LNCaP clone FGC (cell line): ENCODE data around the gene HTR7.

Experiments used
- DNase-seq: peaks from one replicate; pipeline ENCODE4 v3.0.0-alpha.2; 2011; ENCODE audit warnings: low read depth
- H3K4me3 ChIP-seq: 2 replicates; pipeline ENCODE4 v1.5.1; 2011; ENCODE audit warnings: mild to moderate bottlenecking, low read depth, low read length, control low read depth
- TF ChIP-seq, protein P1 (sequence below): IDR thresholded peaks from 2 replicates; pipeline ENCODE4 v1.5.1; 2012; ENCODE audit warnings: mild to moderate bottlenecking; ENCODE audit not compliant: control insufficient read depth, insufficient read depth; ENCODE audit errors: extremely low read depth

Gene HTR7

DNA sequence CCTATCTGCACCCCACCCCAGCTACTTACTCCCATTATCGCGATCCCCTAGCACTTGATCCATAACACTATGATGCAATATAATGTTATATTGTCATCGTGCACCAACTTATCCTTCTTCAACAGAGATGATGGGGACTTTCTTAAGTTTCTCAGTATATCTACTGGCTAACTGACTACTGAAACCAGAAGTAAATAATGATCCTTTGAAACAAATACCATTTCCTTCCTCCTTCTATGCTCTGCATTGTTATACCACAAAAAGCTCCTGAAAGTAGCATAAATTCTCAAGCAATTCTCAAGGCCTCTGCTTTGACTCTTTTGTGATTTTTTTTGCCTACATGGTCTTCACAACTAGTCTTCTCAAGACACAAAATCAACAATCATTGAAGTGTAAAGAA lies 68.9 kb downstream of the HTR7 start:
- no peak overlapping the region for H3K4me3 ChIP-seq
- TF ChIP-seq, protein P1, sequence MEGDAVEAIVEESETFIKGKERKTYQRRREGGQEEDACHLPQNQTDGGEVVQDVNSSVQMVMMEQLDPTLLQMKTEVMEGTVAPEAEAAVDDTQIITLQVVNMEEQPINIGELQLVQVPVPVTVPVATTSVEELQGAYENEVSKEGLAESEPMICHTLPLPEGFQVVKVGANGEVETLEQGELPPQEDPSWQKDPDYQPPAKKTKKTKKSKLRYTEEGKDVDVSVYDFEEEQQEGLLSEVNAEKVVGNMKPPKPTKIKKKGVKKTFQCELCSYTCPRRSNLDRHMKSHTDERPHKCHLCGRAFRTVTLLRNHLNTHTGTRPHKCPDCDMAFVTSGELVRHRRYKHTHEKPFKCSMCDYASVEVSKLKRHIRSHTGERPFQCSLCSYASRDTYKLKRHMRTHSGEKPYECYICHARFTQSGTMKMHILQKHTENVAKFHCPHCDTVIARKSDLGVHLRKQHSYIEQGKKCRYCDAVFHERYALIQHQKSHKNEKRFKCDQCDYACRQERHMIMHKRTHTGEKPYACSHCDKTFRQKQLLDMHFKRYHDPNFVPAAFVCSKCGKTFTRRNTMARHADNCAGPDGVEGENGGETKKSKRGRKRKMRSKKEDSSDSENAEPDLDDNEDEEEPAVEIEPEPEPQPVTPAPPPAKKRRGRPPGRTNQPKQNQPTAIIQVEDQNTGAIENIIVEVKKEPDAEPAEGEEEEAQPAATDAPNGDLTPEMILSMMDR: no peak
- no peak for DNase-seq

DNA sequence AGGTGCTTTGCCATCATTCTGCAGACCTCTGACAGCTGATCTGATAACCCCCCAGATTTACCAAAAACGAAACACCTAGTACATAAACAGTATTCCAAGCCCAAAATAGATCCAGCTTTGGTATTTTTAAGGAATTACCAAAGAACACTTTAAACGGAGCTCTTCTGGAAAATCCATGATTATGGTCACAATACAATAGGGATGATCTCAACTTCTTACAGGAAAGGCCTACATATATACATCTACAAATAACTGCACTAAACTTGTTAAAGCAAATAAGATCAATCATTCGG lies 69.7 kb downstream of the HTR7 start:
- TF ChIP-seq, protein P1: no peak
- no peak for DNase-seq

DNA sequence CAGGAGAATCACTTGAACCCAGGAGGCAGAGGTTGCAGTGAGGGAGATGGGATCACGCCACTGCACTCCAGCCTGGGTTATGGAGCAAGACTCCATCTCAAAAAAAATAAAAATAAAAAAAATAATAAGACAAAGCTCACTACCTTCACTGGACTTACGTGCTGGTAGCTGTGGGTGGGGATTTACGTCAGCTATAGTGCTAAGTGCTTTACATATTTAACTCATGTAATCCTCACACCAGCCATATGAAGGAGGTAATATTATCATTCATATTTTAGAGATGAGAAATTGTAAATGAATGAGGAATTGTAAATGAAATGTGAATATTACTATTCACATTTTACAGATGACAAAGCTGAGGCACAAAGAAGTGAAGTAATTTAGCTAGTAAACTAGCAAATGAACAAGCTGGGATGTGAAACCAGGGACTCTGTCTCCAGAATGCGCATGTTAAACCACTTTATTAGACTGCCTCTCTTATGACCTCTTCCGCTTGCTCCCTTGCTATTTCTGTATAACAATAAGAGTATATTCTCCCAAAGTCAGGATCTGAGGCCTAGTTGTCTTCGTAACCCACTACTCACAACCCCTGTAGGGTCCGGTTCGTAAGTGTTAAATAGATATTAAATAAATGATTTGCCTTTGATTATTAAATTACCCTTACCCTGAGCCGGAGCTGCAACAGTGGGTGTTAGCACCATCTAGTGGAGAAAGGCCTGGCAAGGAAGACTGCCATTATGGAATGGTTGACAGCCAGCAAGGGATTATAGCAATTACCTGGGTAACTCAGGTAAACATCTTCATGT lies 70.2 kb downstream of the HTR7 start:
- TF ChIP-seq, protein P1: peak; percentile 96
- peak; percentile 8 for DNase-seq
- no peak overlapping the region for H3K4me3 ChIP-seq

More for the DNA sequence above, 69.7 kb downstream of the HTR7 start:
- H3K4me3 ChIP-seq: no peak overlapping the region

DNA sequence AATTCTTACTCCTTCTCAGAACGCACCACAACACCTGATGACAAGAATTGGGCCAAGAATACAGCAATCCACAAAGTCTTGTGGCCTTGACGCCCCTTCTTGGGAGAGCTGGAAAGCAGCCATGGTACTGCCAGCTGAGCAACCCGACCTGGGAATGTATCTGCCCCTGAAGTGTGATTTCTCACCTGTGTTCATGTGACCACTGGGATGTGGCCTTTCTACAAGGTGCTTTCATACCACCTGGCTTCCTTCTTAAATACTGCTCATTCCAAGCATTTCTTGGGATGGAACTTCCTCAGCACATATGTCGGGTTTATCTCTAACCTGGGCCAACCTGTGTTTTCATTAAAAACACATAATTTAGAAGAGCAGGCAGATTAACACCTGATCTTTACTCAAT lies 72.1 kb downstream of the HTR7 start:
- no peak overlapping the region for H3K4me3 ChIP-seq
- DNase-seq: no peak
- TF ChIP-seq, protein P1: no peak

DNA sequence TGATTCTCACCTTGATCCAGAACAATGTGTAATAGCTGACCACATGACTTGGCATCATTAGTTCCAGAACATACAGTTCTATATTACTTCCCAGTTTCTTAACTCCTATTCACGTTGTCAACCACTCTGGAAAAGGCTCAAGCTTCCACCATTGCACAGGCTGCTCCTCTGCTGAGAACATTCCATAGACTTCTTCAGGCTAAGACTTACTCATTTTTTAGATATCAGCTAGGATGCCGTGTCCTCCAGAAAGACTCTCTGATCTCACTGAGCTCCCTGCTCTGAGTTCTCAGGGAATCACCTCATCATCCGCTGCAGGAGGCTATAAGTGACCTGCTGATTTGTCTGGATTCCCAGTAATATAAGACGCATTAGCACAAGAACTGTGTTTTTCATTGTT lies 73.1 kb downstream of the HTR7 start:
- no peak for DNase-seq
- TF ChIP-seq, protein P1: no peak
- no peak overlapping the region for H3K4me3 ChIP-seq

DNA sequence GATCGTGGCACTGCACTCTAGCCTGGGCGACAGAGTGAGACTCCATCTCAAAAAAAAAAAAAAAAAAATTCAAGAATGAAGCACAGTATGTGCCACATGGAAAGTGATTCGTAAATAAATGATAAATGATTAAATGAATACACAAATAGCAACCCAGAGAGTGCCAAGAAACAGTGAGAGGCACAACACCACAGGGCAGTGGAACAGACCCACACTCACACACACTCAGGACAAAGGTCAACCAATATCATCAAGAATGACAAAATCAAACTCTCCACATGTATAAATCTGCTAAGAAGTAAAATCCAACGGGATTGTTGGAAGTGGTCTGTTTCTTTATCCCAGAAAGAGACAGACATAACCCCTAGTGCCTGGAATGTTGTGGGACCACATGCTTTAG lies 77.4 kb downstream of the HTR7 start:
- H3K4me3 ChIP-seq: no peak overlapping the region
- TF ChIP-seq, protein P1: no peak
- no peak for DNase-seq

DNA sequence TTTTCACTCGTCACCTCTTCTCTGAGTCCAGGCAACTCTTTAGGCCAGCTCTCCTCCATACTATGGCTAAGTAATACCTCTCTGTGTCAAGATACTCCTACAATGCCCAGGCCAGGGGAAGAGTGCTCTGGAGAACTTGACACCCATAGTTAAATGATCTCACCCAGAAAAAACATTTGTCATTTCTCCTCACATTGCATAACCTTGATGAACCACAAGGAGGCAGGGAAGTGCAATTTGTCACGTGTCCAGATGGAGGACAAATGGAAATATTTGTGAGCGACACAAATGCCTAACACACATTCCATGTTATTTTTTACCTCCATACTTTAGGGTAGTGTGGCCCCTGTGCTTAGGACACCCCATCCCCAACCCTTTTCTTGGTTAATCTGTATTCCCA lies 78.3 kb downstream of the HTR7 start:
- TF ChIP-seq, protein P1: peak; percentile 64
- peak; percentile 3 for DNase-seq
- no peak overlapping the region for H3K4me3 ChIP-seq
